HepG2 (cell line): Measurements from ENCODE around the gene APOA1. TPM values are rescaled to one million over a fixed set of nuclear protein-coding genes. Genes with fewer than 3 reads are reported as not detected.

Experiments used
- AKAP8 ChIP-seq: sonication (generic); formaldehyde crosslinking; IDR thresholded peaks from 2 replicates; pipeline ENCODE4 v1.5.1; 2020; ENCODE audit warnings: mild to moderate bottlenecking, missing genetic modification reagents
- DR1 ChIP-seq: sonication (generic); formaldehyde crosslinking; IDR thresholded peaks from 2 replicates; pipeline ENCODE4 v1.8.0; 2021; ENCODE audit warnings: mild to moderate bottlenecking, missing genetic modification reagents, inconsistent platforms
- GFI1 ChIP-seq: sonication (generic); formaldehyde crosslinking; IDR thresholded peaks from 2 replicates; pipeline ENCODE4 v1.5.0; 2020; ENCODE audit warnings: missing genetic modification reagents, mild to moderate bottlenecking, borderline replicate concordance
- GZF1 ChIP-seq: sonication (generic); formaldehyde crosslinking; IDR thresholded peaks from 2 replicates; pipeline ENCODE4 v1.5.1; 2020; ENCODE audit warnings: mild to moderate bottlenecking, missing genetic modification reagents
- HNRNPH1 ChIP-seq: fragments of 200-400 bp; formaldehyde crosslinking; optimal IDR thresholded peaks from 2 replicates; pipeline ENCODE3; 2017; ENCODE audit warnings: mild to moderate bottlenecking, low read depth, low read length
- JUN ChIP-seq: sonication (generic); formaldehyde crosslinking; IDR thresholded peaks from 2 replicates; pipeline ENCODE4 v1.4.0; 2020; ENCODE audit warnings: mild to moderate bottlenecking, missing genetic modification reagents
- JUNB ChIP-seq: sonication (generic); formaldehyde crosslinking; IDR thresholded peaks from 2 replicates; pipeline ENCODE4 v1.8.0; 2022; ENCODE audit warnings: missing genetic modification reagents, mild to moderate bottlenecking, borderline replicate concordance
- MXD4 ChIP-seq: IDR thresholded peaks from 2 replicates; pipeline ENCODE4 v1.6.1; 2016; ENCODE audit warnings: mild to moderate bottlenecking, missing biosample characterization, missing genetic modification reagents
- NR1H2 ChIP-seq: sonication (generic); formaldehyde crosslinking; IDR thresholded peaks from 2 replicates; pipeline ENCODE4 v1.8.1; 2022; ENCODE audit warnings: low read depth, missing genetic modification reagents, borderline replicate concordance
- PRPF4 ChIP-seq: fragments of 200-400 bp; formaldehyde crosslinking; IDR thresholded peaks from 2 replicates; pipeline ENCODE4 v1.6.1; 2016; ENCODE audit warnings: low read length, low read depth; ENCODE audit not compliant: poor library complexity, severe bottlenecking
- REL ChIP-seq: sonication (generic); formaldehyde crosslinking; conservative IDR thresholded peaks from 2 replicates; pipeline ENCODE4 v1.8.0; 2022; ENCODE audit warnings: mild to moderate bottlenecking, missing genetic modification reagents, moderate library complexity
- SMAD1 ChIP-seq: sonication (generic); formaldehyde crosslinking; IDR thresholded peaks from 2 replicates; pipeline ENCODE4 v1.4.0; 2020; ENCODE audit warnings: missing genetic modification reagents, low read depth, mild to moderate bottlenecking, borderline replicate concordance
- SP2 ChIP-seq: sonication (generic); formaldehyde crosslinking; IDR thresholded peaks from 2 replicates; pipeline ENCODE4 v1.5.1; 2020; ENCODE audit warnings: mild to moderate bottlenecking, missing genetic modification reagents
- TBL1XR1 ChIP-seq: fragments of 150-350 bp; IDR thresholded peaks from 2 replicates; pipeline ENCODE4 v1.6.1; 2014; ENCODE audit warnings: borderline replicate concordance, low read length; ENCODE audit not compliant: partially characterized antibody
- TEAD3 ChIP-seq: optimal IDR thresholded peaks from 2 replicates; pipeline ENCODE3; 2016; ENCODE audit warnings: borderline replicate concordance
- XRCC5 ChIP-seq: fragments of 200-400 bp; formaldehyde crosslinking; optimal IDR thresholded peaks from 2 replicates; pipeline ENCODE3; 2017; ENCODE audit warnings: mild to moderate bottlenecking, low read length
- ZIK1 ChIP-seq: sonication (generic); formaldehyde crosslinking; IDR thresholded peaks from 2 replicates; pipeline ENCODE4 v1.5.0; 2020; ENCODE audit warnings: mild to moderate bottlenecking, low read depth, missing genetic modification reagents, borderline replicate concordance
- ZNF20 ChIP-seq: sonication (generic); formaldehyde crosslinking; IDR thresholded peaks from 2 replicates; pipeline ENCODE4 v1.4.0; 2020; ENCODE audit warnings: mild to moderate bottlenecking, moderate library complexity, missing genetic modification reagents
- ZNF292 ChIP-seq: sonication (generic); formaldehyde crosslinking; IDR thresholded peaks from 2 replicates; pipeline ENCODE4 v1.8.1; 2022; ENCODE audit warnings: mild to moderate bottlenecking, low read depth, missing genetic modification reagents, borderline replicate concordance
- ZNF713 ChIP-seq: sonication (generic); formaldehyde crosslinking; IDR thresholded peaks from 2 replicates; pipeline ENCODE4 v1.4.0; 2020; ENCODE audit warnings: mild to moderate bottlenecking, missing genetic modification reagents
- ZSCAN25 ChIP-seq: sonication (generic); formaldehyde crosslinking; IDR thresholded peaks from 2 replicates; pipeline ENCODE4 v1.8.0; 2022; ENCODE audit warnings: mild to moderate bottlenecking, missing genetic modification reagents
- ZSCAN29 ChIP-seq: sonication (generic); formaldehyde crosslinking; conservative IDR thresholded peaks from 2 replicates; pipeline ENCODE4 v1.4.0; 2020; ENCODE audit warnings: mild to moderate bottlenecking, missing genetic modification reagents
- polyA plus RNA-seq, 8 experiments: library from polyadenylated mRNA; depleted of rRNA in 3 of 8; stranded (reverse) in 7 of 8; unstranded in 1 of 8; fragments of >200 nt; fragmentation: Illumina TruSeq in 4 of 8; extraction: Trizol in 4 of 8; gene quantifications; 2 replicates each; pipeline versions ENCODE4 v1.2.1 to v1.2.3, GENCODE V29; 2011 to 2016; ENCODE audit warnings: low read depth in 4 of 8, missing spikeins in 1 of 8, mixed read lengths in 1 of 8; ENCODE audit not compliant: insufficient read depth in 1 of 8
- total RNA-seq, 5 experiments: library from RNA; depleted of rRNA; stranded (reverse); fragments of >200 nt; fragmentation: Illumina TruSeq; extraction: Trizol; gene quantifications; 2 replicates each; pipeline ENCODE4 v1.2.3, GENCODE V29; 2016; ENCODE audit warnings: low read depth in 1 of 5
- TF ChIP-seq, protein P1 (sequence below): sonication (generic); formaldehyde crosslinking; conservative IDR thresholded peaks from 2 replicates; pipeline ENCODE4 v1.4.0; 2020; ENCODE audit warnings: missing genetic modification reagents
- TF ChIP-seq, protein P2 (sequence below): sonication (generic); formaldehyde crosslinking; IDR thresholded peaks from 2 replicates; pipeline ENCODE4 v1.4.0; 2020; ENCODE audit warnings: missing genetic modification reagents
- TF ChIP-seq, protein P3 (sequence below): sonication (generic); formaldehyde crosslinking; IDR thresholded peaks from 2 replicates; pipeline ENCODE4 v1.4.0; 2020; ENCODE audit warnings: missing genetic modification reagents
- TF ChIP-seq, protein P4 (sequence below): sonication (generic); formaldehyde crosslinking; IDR thresholded peaks from 2 replicates; pipeline ENCODE4 v1.8.1; 2023; ENCODE audit warnings: mild to moderate bottlenecking, missing genetic modification reagents

APOA1 gene
- total and polyA plus RNA-seq, 2 of the 13 experiments (the other 11 are each of a cell fraction or from before 2014, with no cell fraction given): 1,973 to 5,485 TPM

DNA sequence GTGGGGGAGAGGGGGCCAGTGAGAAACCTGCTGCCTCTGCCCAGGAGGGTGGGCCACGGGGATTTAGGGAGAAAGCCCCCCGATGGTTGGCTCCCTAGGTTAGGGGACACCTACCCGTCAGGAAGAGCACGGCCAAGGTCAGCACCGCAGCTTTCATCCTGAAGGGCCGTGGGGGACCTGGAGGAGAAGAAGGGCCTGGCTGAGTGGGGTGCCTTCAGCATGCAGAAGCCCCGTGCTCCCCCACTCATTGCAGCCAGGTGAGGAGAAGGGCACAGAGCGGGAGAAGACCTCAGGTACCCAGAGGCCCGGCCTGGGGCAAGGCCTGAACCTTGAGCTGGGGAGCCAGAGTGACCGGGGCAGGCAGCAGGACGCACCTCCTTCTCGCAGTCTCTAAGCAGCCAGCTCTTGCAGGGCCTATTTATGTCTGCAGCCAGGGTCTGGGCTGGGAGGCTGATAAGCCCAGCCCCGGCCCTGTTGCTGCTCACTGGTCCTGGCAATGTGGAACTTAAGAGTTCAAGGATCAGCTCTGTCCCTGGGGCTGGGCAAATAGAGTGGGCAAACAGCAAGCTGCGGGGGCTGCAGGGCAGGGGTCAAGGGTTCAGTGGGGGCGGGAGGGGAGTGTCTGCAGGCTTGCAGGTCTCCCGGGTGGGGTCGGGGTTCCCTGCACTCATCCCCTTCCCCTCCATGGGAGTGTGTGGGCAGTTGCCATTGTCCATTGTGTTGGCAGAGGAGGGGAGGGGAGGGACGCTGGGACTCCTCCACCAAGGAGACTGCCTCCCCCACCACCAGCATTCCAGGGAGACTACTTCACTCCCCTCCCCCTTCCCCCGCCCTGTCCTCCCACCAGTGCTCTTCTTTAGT is at the start of gene APOA1 (continued):
- TF ChIP-seq JUN (no peak; the same call in 1 of the 2 replicates), NR1H2 (peak; percentile 73; the same call in 1 of the 2 replicates), SP2 (CRISPR knock-in tag) (0 out of 2 replicates have a peak, but pooled peaks have one; percentile 5), PRPF4 (no peak), JUNB (CRISPR knock-in tag) (peak; percentile 61; the same call in 1 of the 2 replicates), ZSCAN25 (peak; percentile 97), TEAD3 (CRISPR knock-in tag) (peak; percentile 96), REL (CRISPR knock-in tag) (peak; percentile 71; the same call in 1 of the 2 replicates), ZNF292 (peak; percentile 47; the same call in 1 of the 2 replicates), TBL1XR1 (peak; percentile 80), XRCC5 (no peak), ZNF20 (CRISPR knock-in tag) (peak; percentile 60; the same call in 1 of the 2 replicates), GZF1 (CRISPR knock-in tag) (no peak), ZNF713 (no peak), GFI1 (CRISPR knock-in tag) (peak; percentile 53), SMAD1 (CRISPR knock-in tag) (no peak), DR1 (CRISPR knock-in tag) (peak; percentile 100), ZIK1 (CRISPR knock-in tag) (no peak), AKAP8 (CRISPR knock-in tag) (peak; percentile 71; the same call in 1 of the 2 replicates), HNRNPH1 (no peak), ZSCAN29 (CRISPR knock-in tag) (peak; percentile 78; the same call in 1 of the 2 replicates), MXD4 (CRISPR knock-in tag) (no peak)
- TF ChIP-seq, protein P1, sequence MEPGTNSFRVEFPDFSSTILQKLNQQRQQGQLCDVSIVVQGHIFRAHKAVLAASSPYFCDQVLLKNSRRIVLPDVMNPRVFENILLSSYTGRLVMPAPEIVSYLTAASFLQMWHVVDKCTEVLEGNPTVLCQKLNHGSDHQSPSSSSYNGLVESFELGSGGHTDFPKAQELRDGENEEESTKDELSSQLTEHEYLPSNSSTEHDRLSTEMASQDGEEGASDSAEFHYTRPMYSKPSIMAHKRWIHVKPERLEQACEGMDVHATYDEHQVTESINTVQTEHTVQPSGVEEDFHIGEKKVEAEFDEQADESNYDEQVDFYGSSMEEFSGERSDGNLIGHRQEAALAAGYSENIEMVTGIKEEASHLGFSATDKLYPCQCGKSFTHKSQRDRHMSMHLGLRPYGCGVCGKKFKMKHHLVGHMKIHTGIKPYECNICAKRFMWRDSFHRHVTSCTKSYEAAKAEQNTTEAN (CRISPR knock-in tag): peak; percentile 58; the same call in 1 of the 2 replicates
- TF ChIP-seq, protein P2, sequence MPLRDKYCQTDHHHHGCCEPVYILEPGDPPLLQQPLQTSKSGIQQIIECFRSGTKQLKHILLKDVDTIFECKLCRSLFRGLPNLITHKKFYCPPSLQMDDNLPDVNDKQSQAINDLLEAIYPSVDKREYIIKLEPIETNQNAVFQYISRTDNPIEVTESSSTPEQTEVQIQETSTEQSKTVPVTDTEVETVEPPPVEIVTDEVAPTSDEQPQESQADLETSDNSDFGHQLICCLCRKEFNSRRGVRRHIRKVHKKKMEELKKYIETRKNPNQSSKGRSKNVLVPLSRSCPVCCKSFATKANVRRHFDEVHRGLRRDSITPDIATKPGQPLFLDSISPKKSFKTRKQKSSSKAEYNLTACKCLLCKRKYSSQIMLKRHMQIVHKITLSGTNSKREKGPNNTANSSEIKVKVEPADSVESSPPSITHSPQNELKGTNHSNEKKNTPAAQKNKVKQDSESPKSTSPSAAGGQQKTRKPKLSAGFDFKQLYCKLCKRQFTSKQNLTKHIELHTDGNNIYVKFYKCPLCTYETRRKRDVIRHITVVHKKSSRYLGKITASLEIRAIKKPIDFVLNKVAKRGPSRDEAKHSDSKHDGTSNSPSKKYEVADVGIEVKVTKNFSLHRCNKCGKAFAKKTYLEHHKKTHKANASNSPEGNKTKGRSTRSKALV (CRISPR knock-in tag): no peak; the same call in 1 of the 2 replicates
- TF ChIP-seq, protein P3, sequence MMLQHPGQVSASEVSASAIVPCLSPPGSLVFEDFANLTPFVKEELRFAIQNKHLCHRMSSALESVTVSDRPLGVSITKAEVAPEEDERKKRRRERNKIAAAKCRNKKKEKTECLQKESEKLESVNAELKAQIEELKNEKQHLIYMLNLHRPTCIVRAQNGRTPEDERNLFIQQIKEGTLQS: peak; percentile 4
- TF ChIP-seq, protein P4, sequence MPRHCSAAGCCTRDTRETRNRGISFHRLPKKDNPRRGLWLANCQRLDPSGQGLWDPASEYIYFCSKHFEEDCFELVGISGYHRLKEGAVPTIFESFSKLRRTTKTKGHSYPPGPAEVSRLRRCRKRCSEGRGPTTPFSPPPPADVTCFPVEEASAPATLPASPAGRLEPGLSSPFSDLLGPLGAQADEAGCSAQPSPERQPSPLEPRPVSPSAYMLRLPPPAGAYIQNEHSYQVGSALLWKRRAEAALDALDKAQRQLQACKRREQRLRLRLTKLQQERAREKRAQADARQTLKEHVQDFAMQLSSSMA (CRISPR knock-in tag): 0 out of 2 replicates have a peak, but pooled peaks have one; percentile 42
